Measurements from ENCODE around the gene CXCL1.

The CXCL1 gene

DNA sequence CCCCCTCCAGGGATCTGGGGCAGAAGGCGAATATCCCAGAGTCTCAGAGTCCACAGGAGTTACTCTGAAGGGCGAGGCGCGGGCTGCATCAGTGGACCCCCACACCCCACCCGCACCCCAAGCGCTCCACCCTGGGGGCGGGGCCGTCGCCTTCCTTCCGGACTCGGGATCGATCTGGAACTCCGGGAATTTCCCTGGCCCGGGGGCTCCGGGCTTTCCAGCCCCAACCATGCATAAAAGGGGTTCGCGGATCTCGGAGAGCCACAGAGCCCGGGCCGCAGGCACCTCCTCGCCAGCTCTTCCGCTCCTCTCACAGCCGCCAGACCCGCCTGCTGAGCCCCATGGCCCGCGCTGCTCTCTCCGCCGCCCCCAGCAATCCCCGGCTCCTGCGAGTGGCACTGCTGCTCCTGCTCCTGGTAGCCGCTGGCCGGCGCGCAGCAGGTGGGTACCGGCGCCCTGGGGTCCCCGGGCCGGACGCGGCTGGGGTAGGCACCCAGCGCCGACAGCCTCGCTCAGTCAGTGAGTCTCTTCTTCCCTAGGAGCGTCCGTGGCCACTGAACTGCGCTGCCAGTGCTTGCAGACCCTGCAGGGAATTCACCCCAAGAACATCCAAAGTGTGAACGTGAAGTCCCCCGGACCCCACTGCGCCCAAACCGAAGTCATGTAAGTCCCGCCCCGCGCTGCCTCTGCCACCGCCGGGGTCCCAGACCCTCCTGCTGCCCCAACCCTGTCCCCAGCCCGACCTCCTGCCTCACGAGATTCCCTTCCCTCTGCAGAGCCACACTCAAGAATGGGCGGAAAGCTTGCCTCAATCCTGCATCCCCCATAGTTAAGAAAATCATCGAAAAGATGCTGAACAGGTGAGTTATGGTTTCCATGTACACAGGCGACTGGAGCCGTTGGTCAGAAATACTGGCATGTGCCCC lies at the start of gene CXCL1:
TSS of gene CXCL1 (plus strand) at position 264 of the 926 bp plus-strand sequence. CDS start at position 342, 78 bp downstream.
- DNase-seq (ENCODE audit: low read depth in 3 of 3): no peak

DNA sequence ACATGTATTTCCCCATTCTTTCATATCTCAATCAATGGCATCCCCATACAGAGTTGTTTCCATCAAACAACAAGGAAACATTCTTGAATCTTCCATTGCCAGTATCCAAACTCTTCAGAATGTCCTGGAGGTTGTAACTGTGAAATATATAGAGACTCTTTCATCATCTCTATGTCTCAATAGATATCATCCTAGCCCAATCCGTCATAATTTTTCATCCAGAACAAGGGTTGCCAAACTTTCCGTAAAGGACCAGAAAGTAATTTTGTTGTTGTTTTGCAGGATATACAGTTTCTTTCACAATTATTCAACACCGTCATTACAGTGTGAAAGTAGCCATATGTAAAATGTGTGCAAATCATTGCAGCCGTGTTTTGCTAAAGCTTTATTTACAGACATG lies 47.9 kb upstream of the CXCL1 start:
- no peak for DNase-seq (ENCODE audit: low read depth in 3 of 3)

DNA sequence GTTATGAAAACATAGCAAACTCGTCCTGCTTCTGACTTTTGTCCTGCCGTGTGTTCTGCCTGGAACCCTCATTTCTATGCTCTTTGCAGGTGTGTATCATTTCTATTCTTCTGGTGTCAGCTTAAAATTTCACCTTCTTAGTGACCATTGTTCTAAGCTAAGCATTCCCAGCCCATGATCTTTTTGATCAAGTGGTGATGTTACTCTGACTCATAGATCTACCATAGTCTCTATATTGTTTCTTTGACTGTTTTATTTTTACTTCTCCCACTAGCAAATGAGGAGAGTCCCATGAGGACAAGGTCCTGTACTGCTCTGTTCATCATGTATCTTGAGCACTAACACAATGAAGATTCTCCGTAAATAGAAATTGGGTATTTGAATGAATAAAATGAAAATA lies 46.8 kb upstream of the CXCL1 start:
- DNase-seq (ENCODE audit: low read depth in 3 of 3): no peak

DNA sequence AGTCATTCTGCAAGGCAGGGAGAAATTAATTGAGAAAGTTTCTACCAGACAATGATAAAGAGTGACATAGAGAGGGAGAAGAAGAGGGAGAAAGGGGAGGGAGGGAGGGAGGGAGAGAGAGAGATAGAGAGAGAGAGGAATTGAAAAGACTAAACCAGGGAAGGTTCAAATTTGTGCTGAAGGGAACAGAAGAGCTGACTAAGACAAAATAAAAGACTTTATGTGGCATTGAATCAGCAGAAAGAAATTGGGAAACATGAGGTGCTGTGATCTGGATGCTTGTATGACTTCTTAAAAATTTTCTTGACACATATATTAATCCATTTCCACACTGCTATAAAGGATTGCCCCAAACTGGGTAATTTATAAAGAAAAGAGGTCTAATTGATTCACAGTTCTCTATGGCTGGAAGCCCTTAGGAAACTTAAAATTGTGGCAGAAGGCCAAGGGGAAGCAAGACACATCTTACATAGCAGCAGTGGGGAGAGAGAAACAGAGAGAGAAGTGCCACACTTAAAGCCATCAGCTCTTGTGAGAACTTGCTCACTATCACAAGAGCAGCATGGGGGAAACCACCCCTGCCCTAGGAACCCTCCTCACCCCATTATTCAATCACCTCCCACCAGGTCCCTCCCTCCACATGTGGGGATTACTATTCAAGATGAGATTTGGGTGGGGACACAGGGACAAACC lies 46.2 kb upstream of the CXCL1 start:
- DNase-seq (ENCODE audit: low read depth in 3 of 3): no peak

DNA sequence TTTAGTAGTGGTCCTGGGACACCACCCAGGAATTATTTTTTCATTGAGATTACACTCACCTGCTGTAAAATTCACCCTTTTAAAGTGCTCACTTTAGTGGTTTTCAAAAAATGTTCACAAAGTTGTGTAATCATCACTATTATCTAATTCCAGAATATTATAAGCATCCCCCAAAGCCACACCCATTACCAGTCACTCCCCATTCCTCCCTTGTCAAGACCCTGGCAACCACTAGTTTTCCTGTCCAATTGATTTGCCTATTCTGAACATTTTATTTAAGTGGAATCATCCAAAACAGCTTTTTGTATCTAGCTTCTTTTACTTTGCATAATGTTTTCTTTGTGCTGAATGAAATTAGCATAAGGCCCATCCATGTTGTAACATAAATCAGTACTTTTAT lies 45.4 kb upstream of the CXCL1 start:
- DNase-seq (ENCODE audit: low read depth in 3 of 3): no peak

DNA sequence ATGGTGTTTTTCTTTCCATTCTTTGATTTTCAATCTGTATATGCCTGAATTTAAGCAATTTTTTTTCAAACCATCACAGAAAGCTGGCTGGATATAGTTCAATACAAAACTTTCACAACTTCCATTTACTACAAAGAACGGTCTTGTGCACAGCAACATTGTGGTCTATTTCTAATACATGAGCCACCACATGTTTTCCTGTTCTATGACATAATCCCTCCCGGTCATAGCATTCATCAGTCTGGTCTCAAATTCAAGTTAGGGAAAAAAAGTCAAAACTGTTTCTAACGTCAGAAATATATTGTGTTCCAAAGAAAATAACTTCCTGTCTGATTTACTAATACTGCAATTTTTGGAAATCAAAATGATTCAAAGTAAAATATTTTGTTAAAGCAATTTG lies 40.2 kb upstream of the CXCL1 start:
- DNase-seq (ENCODE audit: low read depth in 3 of 3): no peak

DNA sequence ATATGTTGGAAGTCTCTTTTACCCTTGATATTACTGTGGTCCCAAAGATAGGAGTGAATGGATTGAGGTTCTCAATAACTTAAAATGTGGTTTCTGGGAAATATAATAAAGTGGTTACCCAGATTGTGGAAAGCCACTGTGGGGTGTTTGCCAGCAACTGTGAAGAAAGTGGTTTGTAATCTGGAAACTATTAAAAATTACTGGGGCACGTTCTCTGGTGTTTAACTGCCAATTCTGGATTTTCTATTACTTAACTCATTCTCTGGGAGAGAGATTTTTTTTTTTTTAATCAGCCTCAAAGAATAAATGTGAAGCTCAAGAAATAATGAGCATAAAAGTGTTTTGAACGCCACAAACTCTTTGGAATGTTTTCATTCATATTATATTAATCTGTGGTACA lies 37.6 kb upstream of the CXCL1 start:
- DNase-seq (ENCODE audit: low read depth in 3 of 3): no peak

DNA sequence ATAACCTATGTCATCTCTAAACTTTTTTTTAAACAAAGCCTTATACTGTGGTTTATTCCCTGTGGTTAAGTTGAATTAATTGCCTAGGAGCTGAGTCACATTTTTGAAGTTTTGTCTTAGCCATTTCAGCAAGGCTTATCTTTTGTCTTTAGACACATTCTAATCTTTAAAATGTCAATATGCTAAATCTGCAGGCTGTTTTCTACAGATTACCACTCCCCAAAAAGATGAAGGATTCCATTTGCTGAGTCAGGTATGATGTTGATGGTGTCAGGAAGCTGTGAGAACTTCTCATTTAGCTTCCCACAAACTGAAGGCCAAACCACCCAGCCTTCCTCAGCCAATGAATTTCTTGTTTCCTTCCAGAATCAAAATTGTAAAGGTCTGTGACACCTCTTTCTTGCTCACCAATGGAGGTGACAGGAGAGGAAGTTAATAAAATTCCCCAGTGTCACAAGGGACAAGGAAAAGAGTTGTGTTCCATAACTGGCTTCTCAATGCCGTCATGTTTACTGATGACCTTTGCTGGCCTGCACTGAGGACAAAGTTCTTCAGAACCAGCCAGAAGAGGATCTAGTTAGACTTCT lies 36.4 kb upstream of the CXCL1 start:
- no peak for DNase-seq (ENCODE audit: low read depth in 3 of 3)

DNA sequence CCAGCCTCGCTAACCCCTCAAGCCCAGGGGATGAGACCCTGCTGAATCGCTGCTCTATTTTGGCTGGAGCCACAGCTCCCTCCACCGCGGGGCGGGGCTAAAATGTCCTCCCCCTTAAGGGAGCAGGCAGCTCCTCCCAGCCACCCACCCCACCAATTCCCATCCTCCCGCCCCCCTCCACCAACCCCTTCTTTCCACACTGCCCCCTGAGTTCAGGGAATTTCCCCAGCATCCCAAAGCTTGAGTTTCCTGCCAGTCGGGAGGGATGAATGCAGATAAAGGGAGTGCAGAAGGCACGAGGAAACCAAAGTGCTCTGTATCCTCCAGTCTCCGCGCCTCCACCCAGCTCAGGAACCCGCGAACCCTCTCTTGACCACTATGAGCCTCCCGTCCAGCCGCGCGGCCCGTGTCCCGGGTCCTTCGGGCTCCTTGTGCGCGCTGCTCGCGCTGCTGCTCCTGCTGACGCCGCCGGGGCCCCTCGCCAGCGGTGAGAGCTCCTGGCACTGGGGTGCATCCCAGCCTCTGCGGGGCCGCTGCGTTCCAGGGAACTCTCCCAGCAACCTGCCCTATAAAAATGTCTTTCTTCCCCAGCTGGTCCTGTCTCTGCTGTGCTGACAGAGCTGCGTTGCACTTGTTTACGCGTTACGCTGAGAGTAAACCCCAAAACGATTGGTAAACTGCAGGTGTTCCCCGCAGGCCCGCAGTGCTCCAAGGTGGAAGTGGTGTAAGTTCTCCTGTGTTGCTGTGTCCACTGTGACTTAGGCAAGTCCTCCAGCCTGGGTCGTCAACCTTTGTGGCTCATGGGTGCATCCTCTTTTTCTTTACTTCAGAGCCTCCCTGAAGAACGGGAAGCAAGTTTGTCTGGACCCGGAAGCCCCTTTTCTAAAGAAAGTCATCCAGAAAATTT lies 32.6 kb upstream of the CXCL1 start, which contains the start of gene CXCL6:
TSS of gene CXCL6 (plus strand) at position 306 of the 907 bp plus-strand sequence. CDS start at position 379, 73 bp downstream.
- no peak for DNase-seq (ENCODE audit: low read depth in 3 of 3)

DNA sequence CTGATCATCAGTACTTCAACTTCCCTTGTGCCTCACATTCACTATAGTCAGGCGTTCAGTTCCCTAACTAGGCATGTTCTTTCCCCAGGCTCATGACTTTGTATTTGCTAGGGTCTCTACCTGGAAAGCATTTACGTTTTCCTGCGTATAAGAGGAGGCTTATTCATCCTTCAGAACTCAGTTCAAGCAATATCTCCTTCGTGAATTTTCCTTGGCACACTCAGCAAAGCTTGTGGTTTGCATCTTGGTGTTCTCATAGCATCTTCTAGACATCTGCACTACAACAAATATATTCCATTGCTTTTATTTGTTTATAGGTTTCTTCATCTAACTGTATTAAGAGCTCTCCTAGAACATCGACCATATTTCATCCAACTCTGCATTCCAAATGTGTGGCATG lies 30.1 kb upstream of the CXCL1 start:
- DNase-seq (ENCODE audit: low read depth in 3 of 3): no peak

DNA sequence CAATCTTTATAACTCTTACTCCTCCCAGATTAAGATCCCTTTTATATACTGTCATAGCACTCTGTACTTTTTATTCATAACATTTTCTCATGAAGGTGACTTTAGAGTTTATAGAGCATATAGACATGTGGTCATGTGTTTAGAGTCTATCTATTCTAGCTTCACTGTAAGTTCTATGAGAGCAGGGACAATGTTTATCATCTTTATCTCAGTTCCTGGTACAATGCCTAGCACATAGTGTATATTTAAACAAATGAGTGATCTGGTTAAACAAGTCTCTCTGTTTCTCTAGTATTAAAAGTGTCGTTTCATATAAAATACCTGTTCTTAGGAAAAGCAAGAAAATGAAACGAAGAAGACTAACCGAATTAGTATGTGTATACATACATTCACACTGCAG lies 29.5 kb upstream of the CXCL1 start:
- DNase-seq (ENCODE audit: low read depth in 3 of 3): no peak

DNA sequence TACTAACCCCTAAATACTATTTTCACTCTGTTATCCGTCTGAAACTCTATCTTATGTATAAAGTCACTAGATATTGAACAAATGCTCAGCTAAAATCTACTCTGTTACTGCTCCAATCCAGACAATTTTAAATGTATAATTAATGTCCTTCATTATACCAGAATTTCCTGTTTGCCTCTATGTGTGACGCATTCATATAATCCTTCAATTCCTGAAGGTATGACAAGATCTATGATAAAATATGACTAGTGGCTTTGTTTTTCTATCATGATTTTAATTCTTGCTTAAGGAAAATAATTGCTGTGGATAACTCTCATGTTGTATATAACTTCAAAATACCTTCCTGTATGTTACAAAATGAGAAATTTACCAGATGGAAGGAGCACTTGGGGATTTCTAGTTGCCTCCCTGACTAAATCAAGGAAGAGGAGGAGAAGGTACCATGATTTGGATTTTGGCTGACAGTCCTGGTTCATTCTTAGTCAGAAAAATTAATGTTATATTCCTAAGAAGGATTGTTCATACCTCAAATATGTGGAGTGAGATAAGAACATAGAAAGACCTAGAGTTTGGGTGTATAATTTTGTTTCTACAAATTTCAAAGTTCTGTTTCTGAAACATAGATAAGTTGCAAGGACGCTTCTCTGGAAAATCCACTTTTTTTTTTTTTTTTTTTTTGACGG lies 27.8 kb upstream of the CXCL1 start:
- no peak for DNase-seq (ENCODE audit: low read depth in 3 of 3)

DNA sequence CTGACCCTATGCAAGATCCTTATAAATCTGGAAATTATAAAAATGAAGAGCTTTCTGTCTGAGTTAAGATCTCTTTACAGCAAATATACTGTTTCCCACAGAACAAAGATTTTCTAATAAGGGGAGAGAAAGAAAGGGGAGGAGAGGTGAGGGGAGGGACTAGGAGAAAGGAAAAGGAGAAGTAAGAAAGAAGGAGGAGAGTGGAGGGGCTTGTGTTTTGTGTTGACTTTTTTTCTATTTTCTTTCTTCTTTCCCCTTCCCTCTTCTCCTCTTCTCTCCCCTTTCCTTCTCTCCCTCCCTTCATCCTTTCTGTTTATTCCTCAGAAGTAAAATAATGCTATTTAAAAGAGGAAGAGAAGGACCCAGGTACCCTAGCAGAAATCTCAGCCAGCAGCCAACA lies 26.5 kb upstream of the CXCL1 start:
- DNase-seq (ENCODE audit: low read depth in 3 of 3): no peak

DNA sequence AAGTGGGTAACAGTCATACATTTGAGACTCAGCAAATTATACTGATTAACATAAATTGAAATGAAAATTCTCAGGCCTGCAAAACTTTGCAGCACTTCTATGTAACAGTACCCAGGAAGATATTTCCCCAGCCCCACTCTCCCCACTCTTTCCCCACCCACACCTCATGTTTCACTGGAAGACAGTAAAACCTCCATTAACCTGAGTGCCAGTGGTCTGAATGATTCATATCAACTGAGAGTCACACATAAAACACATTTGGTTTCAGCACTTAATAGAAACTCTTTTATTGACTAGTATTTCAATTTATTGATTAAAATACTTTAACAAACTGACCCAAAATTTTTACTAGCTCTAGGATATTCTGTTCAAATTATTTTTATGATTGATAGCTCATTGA lies 25.8 kb upstream of the CXCL1 start:
- no peak for DNase-seq (ENCODE audit: low read depth in 3 of 3)

DNA sequence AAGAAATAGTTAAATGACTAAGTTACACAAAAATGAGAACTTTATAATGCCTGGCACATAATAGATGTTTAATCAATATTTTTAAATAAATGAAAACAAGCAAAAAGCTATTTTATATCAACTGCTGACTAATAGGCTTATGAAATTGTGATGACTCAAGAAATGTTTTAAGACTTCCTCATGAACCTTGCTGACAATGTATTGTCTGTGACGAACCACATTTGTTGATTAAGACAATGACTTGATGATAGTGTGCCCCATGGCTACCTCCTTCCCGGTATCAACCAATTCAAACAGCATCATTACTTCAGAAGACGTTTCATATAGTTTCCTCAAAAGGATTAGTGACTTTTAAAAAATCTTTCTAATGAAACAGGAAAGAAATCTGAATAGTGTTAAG lies 24.8 kb upstream of the CXCL1 start:
- DNase-seq (ENCODE audit: low read depth in 3 of 3): no peak

DNA sequence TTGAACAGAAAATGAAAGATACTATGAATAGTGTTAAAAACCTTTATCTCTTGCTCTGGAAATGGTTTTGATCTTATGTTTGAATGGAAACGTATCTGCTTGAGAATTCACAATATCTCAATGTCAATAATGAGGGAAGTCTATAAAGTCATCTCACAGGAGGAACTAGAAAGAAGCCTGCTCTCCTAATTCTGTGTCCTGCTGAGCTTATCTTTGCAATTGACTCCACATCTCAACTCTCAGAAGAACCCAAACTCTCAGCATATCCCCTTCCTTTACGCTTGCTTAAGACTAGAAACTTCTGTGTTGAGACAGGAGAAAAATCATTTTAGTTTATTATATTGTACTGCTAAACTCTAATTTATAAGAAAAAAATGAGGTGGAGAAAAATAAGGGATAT lies 24.4 kb upstream of the CXCL1 start:
- no peak for DNase-seq (ENCODE audit: low read depth in 3 of 3)

DNA sequence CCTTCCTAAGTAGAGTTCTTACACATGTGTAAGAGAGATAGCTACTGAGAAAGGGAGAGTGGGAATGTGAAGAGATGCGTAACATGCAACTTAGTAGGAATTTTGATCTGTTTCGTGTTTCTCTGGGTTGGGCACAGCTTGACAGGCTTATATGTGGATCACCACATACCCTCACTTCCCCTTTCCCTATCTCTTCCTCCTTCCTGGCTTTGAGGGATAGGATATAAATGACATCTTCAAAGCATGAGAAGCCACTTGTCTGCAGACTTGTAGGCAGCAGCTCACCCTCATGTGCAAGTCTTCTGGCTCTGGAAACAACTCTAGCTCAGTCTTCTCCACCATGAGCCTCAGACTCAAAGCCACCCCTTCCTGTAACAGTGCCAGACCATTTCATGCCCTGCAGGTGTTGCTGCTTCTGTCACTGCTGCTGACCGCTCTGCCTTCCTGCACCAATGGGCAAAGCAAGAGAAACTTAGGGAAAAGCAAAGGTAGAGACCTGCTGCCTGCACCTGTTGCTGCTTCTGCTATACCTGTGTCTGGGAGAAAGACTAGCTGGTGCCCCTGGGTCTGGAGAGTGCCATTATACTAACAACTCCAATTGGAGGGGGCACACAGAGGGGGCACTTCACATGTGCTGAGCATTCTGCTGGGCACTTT lies 21.5 kb upstream of the CXCL1 start:
- no peak for DNase-seq (ENCODE audit: low read depth in 3 of 3)

DNA sequence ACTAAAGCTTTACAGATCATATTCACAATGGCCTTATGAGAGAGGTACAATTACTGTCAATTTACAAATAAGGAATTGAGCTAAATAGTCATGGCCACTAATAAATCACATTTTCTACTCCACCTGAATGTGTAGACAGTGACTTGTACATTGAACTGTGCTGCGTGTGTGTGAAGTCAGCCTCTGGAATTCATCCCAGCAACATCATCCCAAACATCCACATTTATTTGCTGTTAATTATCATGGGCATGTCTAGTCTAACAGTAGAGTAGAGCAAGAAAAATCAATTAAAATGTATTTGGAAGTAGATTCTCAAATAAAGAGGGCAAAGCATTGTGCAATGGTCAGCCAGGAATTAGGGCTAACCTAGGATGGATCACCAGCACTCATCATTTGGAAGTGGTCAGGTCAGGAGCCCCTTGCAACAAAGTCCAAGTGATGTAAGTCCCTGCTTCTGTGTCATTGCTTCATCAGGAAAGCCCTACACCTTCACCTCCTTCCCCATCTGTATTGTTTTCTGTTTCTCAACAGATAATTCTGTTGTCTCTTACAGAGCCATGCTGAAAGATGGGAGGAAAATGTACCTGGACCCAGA lies 20.9 kb upstream of the CXCL1 start:
- DNase-seq (ENCODE audit: low read depth in 3 of 3): no peak

DNA sequence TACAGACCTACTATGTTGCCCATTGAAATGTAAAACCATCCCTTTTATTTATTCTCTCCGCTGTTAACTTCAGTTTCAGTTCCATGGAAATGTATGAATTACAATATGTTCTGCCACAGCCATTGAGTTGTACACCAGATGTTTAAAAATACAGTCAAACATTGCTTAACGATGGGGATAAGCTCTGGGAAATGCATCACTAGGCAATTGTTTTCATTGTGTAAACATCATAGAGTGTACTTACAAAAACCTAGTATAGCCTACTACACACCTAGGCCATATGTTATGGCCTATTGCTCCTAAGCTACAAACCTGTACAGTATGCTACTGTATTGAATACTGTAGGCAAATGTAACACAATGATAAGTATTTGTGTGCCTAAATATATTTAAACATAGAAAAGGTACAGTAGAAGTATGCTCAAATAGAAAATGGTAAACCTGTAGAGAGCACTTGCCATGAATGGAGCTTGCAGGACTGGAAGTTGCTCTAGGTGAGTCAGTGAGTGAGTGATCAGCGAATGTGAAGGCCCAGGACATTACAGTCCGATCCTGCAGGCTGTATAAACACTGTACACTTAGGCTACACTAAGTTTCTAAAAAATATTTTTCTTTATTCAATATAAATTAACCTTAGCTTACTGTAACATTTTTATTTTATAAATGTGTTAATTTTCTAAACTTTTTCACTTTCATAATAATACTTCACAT lies 18.8 kb upstream of the CXCL1 start:
- DNase-seq (ENCODE audit: low read depth in 3 of 3): no peak
